ENCODE results near the gene SYT3.

The SYT3 gene

GRCh38 chr19:50639121-50640112 lies at the start of gene SYT3:
Gene SYT3, minus strand, starts transcription at chr19:50639881. Its CDS starts 2,470 bp downstream, at chr19:50637411.
- in situ Hi-C loops (cut with HindIII; ENCODE audit: low sequenced_read_pairs): no loop called here

DNA sequence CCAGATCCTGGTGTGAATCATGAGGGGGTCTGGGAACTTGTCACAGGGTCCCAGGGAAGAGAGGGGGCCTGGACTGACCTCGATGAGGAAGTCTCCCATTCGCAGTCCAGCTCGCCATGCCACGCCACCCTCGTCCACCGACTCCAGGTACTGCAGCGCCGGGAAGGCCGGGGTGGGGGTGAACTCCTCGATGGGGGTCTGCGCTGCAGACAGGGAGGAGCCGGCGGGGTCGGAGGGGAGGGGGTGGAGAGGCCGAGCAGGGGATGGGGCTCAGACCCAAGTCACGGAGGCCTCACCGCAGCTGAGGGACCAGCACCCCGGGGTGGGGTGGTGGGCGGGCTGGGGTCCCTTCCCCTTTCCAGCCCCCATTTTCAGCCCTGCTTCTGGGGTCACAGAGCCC lies 49.1 kb upstream of the SYT3 start:
- in situ Hi-C loops (cut with HindIII; ENCODE audit: low sequenced_read_pairs): no loop called here

DNA sequence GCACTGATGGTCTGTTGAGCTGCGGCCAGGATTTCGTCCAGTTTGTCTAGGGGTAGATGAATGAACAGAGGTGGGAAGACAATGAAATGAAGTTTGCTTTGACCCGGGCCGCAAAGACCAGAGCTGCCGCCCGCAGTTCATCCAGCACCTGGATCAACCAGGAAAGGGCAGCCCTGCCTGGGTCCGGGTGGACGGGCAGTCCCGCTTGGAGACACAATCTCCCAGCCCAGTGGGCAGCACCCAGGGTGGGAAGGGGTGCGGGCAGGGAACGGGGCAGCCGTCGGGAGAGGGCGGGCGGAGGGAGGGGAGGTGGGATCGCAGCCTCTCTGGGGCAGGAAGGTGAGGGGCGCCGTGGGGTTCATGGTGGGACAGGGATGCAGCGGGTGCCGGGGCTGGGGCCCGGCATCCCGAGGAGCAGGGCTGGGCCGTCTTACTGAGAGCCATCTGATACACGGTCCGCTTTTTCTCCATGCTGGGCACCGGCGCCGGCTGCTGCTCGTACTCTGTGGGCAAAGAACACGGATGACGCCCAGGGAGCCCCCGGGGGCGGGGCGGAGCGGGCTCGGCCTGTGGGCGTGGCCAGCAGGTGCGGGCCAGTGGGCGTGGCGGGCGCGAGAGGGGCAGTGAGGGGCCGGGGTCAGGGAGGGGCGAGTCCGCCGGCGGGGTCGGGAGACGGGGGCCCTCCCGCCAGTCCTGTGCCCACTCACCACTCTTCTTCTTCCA lies 46.8 kb upstream of the SYT3 start:
- in situ Hi-C loops (cut with HindIII; ENCODE audit: low sequenced_read_pairs): no loop called here

GRCh38 chr19:50679177-50680125 lies 39.8 kb upstream of the SYT3 start:
- in situ Hi-C loops (cut with HindIII; ENCODE audit: low sequenced_read_pairs): no loop called here

DNA sequence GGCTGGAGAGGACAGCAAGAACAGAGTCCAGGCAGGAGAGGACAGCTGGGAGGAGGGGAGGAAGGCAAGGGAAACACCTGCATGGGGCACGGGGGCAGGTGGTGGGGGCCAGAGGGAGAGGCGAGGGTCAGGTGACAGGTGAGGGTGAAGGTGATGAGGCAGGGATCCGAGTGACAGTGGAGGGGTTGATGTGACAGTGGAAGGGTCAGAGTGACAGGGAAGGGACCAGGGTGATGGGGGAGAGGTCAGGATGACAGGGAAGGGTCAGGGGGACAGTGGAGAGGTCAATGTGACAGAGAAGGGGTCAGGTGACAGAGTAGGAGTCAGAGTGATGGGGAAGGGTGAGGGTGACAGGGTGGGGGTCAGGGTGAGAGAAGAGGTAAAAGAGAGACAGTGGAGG lies 38.6 kb upstream of the SYT3 start:
- in situ Hi-C loops (cut with HindIII; ENCODE audit: low sequenced_read_pairs): no loop called here

- in situ Hi-C loops (cut with HindIII; ENCODE audit: low sequenced_read_pairs): no loop called here
Measured at GRCh38 chr19:50677636-50678035, 38.0 kb upstream of the SYT3 start.

GRCh38 chr19:50676625-50677197 lies 37.0 kb upstream of the SYT3 start:
- in situ Hi-C loops (cut with HindIII; ENCODE audit: low sequenced_read_pairs): no loop called here

GRCh38 chr19:50673118-50673517 lies 33.4 kb upstream of the SYT3 start:
- in situ Hi-C loops (cut with HindIII; ENCODE audit: low sequenced_read_pairs): no loop called here

- in situ Hi-C loops (cut with HindIII; ENCODE audit: low sequenced_read_pairs): no loop called here
Measured at GRCh38 chr19:50670102-50670380, 30.4 kb upstream of the SYT3 start.

- in situ Hi-C loops (cut with HindIII; ENCODE audit: low sequenced_read_pairs): no loop called here
Measured at GRCh38 chr19:50669302-50670101, 29.8 kb upstream of the SYT3 start.

GRCh38 chr19:50668879-50669278 lies 29.2 kb upstream of the SYT3 start:
- in situ Hi-C loops (cut with HindIII; ENCODE audit: low sequenced_read_pairs): no loop called here

DNA sequence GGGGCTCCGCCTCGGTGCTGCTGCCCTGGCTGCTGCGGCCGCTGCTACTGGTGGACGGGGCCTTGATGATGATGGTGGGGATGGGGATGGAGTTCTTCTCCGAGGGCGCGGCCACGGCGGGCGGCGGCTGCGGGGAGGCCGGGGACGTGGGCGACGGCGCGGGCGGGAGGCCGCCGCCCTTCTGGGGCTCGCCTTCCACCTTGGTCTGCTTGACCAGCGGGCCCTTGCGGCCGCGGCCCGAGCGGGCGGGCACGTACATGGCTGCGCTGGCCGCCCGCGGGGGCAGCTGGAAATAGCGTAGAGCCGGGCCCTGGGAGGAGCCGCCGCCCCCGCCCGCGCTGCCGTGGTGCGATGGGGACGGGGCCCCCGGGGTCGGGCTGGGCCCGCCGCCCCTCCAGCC lies 28.7 kb upstream of the SYT3 start:
- in situ Hi-C loops (cut with HindIII; ENCODE audit: low sequenced_read_pairs): no loop called here

DNA sequence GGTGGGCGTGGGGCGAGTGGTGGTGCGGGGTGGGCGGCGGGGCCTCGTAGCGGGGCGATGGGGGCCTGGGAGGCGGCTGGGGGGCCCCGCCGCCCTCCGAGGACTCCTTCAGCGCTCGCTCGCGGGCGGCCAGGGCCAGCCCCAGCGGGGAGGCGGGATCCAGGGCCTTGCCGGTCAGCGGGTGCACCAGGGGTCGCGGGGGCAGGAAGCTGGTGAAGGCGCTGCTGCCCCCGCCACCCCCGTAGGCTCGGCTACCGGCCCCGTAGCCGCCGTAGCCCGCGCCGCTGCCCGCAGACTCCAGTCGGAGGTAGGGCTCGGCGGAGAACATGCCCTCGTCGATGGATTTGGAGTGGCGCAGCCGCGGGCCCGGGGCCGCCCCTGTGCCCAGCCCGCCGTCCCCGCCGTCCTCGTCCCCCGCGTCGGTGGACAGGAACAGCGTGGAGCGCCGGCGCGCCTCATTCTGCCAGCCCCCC lies 28.1 kb upstream of the SYT3 start:
- in situ Hi-C loops (cut with HindIII; ENCODE audit: low sequenced_read_pairs): no loop called here

DNA sequence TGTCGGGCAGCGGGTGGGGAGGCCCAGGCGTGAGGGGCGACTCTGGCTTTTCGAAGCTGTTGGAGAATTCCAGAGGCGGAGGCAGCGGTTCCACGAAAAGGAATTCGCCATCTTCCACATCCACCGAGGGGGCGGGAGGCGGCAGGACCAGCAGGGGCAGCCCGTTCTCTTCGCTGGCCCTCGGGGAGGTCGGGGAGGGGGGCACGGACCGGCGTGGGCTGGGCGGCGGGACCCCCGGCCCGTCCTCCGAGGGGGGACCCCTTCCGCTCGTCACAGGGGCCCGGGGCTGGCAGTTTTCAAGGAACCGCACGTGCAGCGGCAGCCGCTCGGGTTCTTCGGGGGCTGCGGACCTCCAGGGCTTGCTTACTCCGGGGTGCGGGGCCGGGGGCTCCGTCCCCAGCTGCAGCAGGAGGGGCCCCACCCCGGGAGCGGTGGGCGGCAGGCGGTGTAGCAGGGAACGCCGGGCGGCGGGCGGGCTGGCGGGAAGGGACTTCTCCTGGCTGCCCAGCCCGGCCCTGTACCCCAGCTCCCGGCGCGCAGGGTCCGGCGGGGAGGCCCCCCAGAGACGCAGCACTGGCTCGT lies 27.6 kb upstream of the SYT3 start:
- in situ Hi-C loops (cut with HindIII; ENCODE audit: low sequenced_read_pairs): no loop called here

GRCh38 chr19:50666346-50667176 lies 26.9 kb upstream of the SYT3 start:
- in situ Hi-C loops (cut with HindIII; ENCODE audit: low sequenced_read_pairs): no loop called here

DNA sequence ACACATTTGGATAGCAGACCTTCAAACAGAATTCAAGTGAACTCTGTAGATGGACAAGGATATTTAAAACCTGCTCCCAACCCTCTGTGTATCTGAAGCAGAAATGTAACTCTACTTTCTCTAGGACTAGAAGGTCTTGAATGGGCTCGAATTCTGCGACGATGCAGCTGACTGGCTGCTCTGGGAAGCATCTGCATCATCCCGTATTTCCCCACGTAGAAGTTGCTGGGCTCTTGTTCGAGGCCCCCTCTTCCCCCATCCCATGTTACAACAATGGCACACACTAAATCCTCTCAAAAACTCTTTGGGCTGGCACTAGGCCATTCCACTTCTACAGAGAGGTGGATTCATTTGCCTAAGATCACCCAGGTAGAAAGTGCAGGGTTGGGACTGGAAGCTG lies 24.5 kb upstream of the SYT3 start:
- in situ Hi-C loops (cut with HindIII; ENCODE audit: low sequenced_read_pairs): no loop called here

DNA sequence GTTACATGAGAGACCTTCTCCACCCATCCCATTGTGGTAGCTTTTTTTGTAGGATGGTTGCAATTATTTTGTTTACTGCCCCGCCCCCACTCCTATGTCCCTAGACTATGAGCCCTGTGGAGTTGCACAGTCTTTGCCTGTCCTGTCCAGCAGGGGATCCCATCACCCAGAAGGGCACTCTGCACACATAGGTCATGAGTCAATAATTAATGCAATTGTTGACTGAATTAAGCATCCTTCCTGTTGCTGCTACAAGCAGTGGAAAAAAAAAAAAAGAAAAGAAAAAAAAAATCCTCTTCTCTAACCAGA lies 23.8 kb upstream of the SYT3 start:
- in situ Hi-C loops (cut with HindIII; ENCODE audit: low sequenced_read_pairs): no loop called here

DNA sequence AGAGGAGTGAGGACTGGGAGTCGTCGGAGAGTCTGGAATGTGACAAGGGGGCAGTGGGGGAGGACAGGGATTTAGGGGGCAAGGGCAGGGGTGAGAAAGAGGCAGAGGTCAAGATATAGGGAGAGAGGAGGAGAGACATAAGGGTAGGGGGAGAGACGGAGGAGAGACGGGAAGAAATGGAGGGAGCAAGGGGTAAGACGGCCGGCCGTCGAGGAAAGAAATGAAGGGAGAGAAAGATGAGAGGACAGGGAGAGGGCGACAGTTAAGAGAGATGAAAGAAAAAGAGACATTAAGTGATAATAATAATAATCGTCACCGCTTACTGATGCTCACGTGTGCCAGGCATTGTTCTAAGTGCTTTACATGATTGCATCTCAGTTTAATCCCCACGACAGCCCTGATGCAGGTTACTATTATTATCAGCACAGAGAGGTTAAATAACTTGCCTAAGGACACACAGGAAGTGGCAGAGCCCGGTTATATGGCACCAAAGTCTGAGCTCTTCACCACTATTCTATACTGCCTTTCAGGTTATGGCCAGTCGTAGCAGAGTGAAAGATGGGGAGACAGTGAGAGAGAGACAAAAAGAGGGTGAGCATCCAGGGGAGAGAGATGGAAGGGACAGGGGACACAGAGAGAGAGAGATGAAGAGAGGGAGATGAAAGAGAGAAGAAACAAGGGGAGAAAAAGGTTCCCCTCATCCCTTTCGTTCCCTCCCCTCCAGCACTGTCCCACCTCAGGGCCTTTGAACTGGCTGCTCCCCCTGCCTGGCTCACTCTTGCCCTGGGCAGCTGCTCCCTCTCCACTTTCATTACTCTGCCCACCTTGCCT lies 23.2 kb upstream of the SYT3 start:
- in situ Hi-C loops (cut with HindIII; ENCODE audit: low sequenced_read_pairs): no loop called here
